ENCODE data around the gene JAG1. TPM values are rescaled to one million over a fixed set of nuclear protein-coding genes. Genes with fewer than 3 reads are reported as not detected.

The JAG1 gene
- total and polyA plus RNA-seq, 7 experiments from 2014 or later, result 0.07 to 7.0 (median 0.62) TPM; not detected in 2

DNA sequence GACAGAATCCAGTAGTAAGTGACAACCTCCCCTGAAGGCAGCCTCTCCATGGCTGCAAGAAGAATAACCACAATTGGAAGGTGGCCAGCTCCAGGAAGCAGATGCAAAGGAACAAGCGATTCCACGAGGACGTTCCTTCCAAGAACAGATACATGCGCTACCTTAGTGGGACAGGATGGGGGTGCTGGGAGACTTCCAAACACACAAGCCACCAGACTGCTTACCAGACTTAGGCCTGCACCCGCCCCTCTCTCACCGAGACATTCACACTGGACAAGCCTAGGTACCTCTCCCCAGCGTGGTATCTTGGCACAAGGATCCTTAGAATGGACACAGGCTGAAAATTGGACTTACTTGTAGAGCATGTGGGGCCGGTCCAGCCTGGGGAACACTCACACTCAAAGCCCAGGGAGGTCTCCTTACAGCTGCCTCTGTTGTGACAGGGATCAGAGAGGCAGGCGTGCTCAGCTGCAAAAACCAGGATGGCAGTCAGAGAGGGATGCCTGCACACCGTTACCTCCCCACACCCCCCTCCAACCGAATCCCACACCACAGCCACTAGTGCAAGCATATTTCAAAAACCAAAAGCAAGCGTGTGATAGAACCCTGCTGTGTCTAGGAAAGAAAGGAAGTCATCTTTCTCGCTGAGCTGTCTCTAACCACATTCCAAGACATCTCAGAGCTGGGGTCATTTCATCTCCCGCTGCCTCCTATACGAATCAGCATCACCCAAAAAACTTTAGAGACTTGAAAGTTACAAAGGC, 22.4 kb downstream of the JAG1 start:
- no peaks in the 10 kb centered on the region for H3K27me3 ChIP-seq (ENCODE audit: control insufficient read depth in 2 of 2, insufficient read depth in 2 of 2, low read length in 2 of 2)
- CTCF ChIA-PET, result no interaction called here
- Mint-ChIP-seq H3K4me1 (peaks cover 0 to 5% (median 0%) of the 10 kb centered on the region in 7 donors), H3K4me3 (no peak overlapping the region), H3K27ac (no peak overlapping the region), H3K36me3 (no peaks in the 10 kb centered on the region), H3K27me3 (peaks cover 5 to 51% (median 18%) of the 10 kb centered on the region in 5 donors), H3K9me3 (peaks cover 0 to 2% (median 0%) of the 10 kb centered on the region in 11 donors)
- no peak overlapping the region for H3K4me3 ChIP-seq (ENCODE audit: low read length)
- intact Hi-C loops (cut with micrococcal nuclease), result no loop called here
- ATAC-seq (no peak), DNase-seq (no peak)
- H3K9me3 ChIP-seq (ENCODE audit: control insufficient read depth in 2 of 3, low read length in 3 of 3), result no peaks in the 10 kb centered on the region
- no peaks in the 10 kb centered on the region for H3K4me1 ChIP-seq (ENCODE audit: control insufficient read depth in 2 of 2, insufficient read depth in 2 of 2, low read length in 2 of 2)
- no peak overlapping the region for H3K27ac ChIP-seq (ENCODE audit: low read depth, low read length)
- POLR2A ChIA-PET, result interaction anchor here (0.6 kb wide), 1 partner anchor 94 kb away, joined by 8 read pairs; no protein-coding TSS in a partner anchor
- H3K36me3 ChIP-seq (ENCODE audit: control insufficient read depth in 2 of 3, insufficient read depth in 3 of 3, low read length in 3 of 3), result no peaks in the 10 kb centered on the region

GRCh38 chr20:10649797-10650160, 24.0 kb downstream of the JAG1 start:
- CTCF ChIA-PET, result no interaction called here
- no peak overlapping the region for H3K27ac Mint-ChIP-seq
- no peak overlapping the region for H3K27ac ChIP-seq (ENCODE audit: low read depth, low read length)
- peaks cover 4 to 35% (median 7%) of the 10 kb centered on the region in 5 donors for H3K27me3 Mint-ChIP-seq
- H3K4me3 ChIP-seq (ENCODE audit: low read length), result no peak overlapping the region
- no peaks in the 10 kb centered on the region for H3K36me3 Mint-ChIP-seq
- H3K4me1 Mint-ChIP-seq, result peaks cover 0 to 7% (median 0%) of the 10 kb centered on the region in 7 donors
- intact Hi-C loops (cut with micrococcal nuclease), result no loop called here
- peaks cover 0 to 2% (median 0%) of the 10 kb centered on the region in 11 donors for H3K9me3 Mint-ChIP-seq
- no peaks in the 10 kb centered on the region for H3K4me1 ChIP-seq (ENCODE audit: control insufficient read depth in 2 of 2, insufficient read depth in 2 of 2, low read length in 2 of 2)
- no peaks in the 10 kb centered on the region for H3K9me3 ChIP-seq (ENCODE audit: control insufficient read depth in 2 of 3, low read length in 3 of 3)
- POLR2A ChIA-PET, result no interaction called here
- H3K4me3 Mint-ChIP-seq, result no peak overlapping the region
- no peaks in the 10 kb centered on the region for H3K27me3 ChIP-seq (ENCODE audit: control insufficient read depth in 2 of 2, insufficient read depth in 2 of 2, low read length in 2 of 2)
- ATAC-seq (no peak), DNase-seq (no peak)
- H3K36me3 ChIP-seq (ENCODE audit: control insufficient read depth in 2 of 3, insufficient read depth in 3 of 3, low read length in 3 of 3), result no peaks in the 10 kb centered on the region

DNA sequence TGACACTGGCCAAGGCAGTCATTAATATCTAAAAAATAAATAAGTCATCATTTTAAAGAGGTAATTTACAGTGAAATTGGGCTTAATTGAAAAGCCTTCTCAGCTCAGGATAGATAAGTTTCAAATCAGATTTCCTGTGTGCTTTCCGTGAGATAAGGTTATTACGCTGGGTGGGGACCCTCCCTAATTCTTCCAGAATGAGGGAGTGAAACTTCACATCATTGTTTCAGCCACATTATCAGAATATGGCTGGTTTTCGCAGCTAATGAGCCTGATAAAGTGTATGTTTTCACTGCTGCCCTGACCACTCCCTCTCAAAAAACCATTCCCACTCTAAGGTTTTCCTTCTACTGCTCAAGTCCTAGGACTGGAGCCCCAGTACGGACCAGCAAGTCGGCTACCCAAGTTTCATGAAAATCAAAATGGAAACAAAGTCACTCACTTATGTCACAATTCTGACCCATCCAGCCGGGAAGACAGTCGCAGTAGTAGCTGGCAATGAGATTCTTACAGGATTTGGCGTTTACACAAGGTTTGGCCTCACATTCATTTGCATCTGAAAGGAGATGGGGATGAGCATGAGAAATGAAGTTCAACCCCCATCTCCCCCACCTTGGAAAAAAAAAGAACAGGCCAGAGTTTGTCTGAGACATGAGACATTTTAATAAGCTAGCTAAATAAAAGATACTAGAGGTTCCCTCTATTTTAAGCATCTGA, 24.6 kb downstream of the JAG1 start:
- intact Hi-C loops (cut with micrococcal nuclease), result no loop called here
- CTCF ChIA-PET, result no interaction called here
- no peak overlapping the region for H3K27ac Mint-ChIP-seq
- Histone ChIP-seq H3K4me3 (ENCODE audit: low read length) (no peak overlapping the region), H3K4me1 (ENCODE audit: control insufficient read depth in 2 of 2, insufficient read depth in 2 of 2, low read length in 2 of 2) (no peaks in the 10 kb centered on the region), H3K9me3 (ENCODE audit: control insufficient read depth in 2 of 3, low read length in 3 of 3) (no peaks in the 10 kb centered on the region), H3K27me3 (ENCODE audit: control insufficient read depth in 2 of 2, insufficient read depth in 2 of 2, low read length in 2 of 2) (no peaks in the 10 kb centered on the region), H3K36me3 (ENCODE audit: control insufficient read depth in 2 of 3, insufficient read depth in 3 of 3, low read length in 3 of 3) (no peaks in the 10 kb centered on the region), H3K27ac (ENCODE audit: low read depth, low read length) (no peak overlapping the region)
- no peak overlapping the region for H3K4me3 Mint-ChIP-seq
- no peaks in the 10 kb centered on the region for H3K36me3 Mint-ChIP-seq
- POLR2A ChIA-PET, result no interaction called here
- DNase-seq (no peak), ATAC-seq (no peak)
- peaks cover 0 to 2% (median 0%) of the 10 kb centered on the region in 11 donors for H3K9me3 Mint-ChIP-seq
- peaks cover 0 to 30% (median 7%) of the 10 kb centered on the region in 5 donors for H3K27me3 Mint-ChIP-seq
- peaks cover 0 to 12% (median 0%) of the 10 kb centered on the region in 7 donors for H3K4me1 Mint-ChIP-seq

- Mint-ChIP-seq H3K9me3 (peaks cover 0 to 2% (median 0%) of the 10 kb centered on the region in 11 donors), H3K4me1 (peaks cover 0 to 13% (median 0%) of the 10 kb centered on the region in 7 donors), H3K27ac (no peak overlapping the region), H3K36me3 (no peaks in the 10 kb centered on the region), H3K4me3 (no peak overlapping the region), H3K27me3 (peaks cover 0 to 25% (median 7%) of the 10 kb centered on the region in 5 donors)
- ATAC-seq, result no peak
- POLR2A ChIA-PET, result no interaction called here
- Histone ChIP-seq H3K27me3 (ENCODE audit: control insufficient read depth in 2 of 2, insufficient read depth in 2 of 2, low read length in 2 of 2) (no peaks in the 10 kb centered on the region), H3K4me1 (ENCODE audit: control insufficient read depth in 2 of 2, insufficient read depth in 2 of 2, low read length in 2 of 2) (no peaks in the 10 kb centered on the region), H3K36me3 (ENCODE audit: control insufficient read depth in 2 of 3, insufficient read depth in 3 of 3, low read length in 3 of 3) (no peaks in the 10 kb centered on the region), H3K27ac (ENCODE audit: low read depth, low read length) (no peak overlapping the region), H3K4me3 (ENCODE audit: low read length) (no peak overlapping the region), H3K9me3 (ENCODE audit: control insufficient read depth in 2 of 3, low read length in 3 of 3) (no peaks in the 10 kb centered on the region)
- no peak for DNase-seq
- intact Hi-C loops (cut with micrococcal nuclease), result no loop called here
- CTCF ChIA-PET, result no interaction called here
Measured at GRCh38 chr20:10648651-10649050, 25.1 kb downstream of the JAG1 start.

GRCh38 chr20:10647909-10648308, 25.9 kb downstream of the JAG1 start:
- DNase-seq (no peak), ATAC-seq (no peak)
- Histone ChIP-seq H3K27ac (ENCODE audit: low read depth, low read length) (no peak overlapping the region), H3K4me1 (ENCODE audit: control insufficient read depth in 2 of 2, insufficient read depth in 2 of 2, low read length in 2 of 2) (no peaks in the 10 kb centered on the region), H3K9me3 (ENCODE audit: control insufficient read depth in 2 of 3, low read length in 3 of 3) (no peaks in the 10 kb centered on the region), H3K36me3 (ENCODE audit: control insufficient read depth in 2 of 3, insufficient read depth in 3 of 3, low read length in 3 of 3) (no peaks in the 10 kb centered on the region), H3K4me3 (ENCODE audit: low read length) (no peak overlapping the region), H3K27me3 (ENCODE audit: control insufficient read depth in 2 of 2, insufficient read depth in 2 of 2, low read length in 2 of 2) (no peaks in the 10 kb centered on the region)
- intact Hi-C loops (cut with micrococcal nuclease), result no loop called here
- Mint-ChIP-seq H3K9me3 (peaks cover 0 to 2% (median 0%) of the 10 kb centered on the region in 11 donors), H3K27ac (no peak overlapping the region), H3K4me1 (peaks cover 0 to 14% (median 0%) of the 10 kb centered on the region in 7 donors), H3K27me3 (peaks cover 0 to 22% (median 7%) of the 10 kb centered on the region in 5 donors), H3K4me3 (no peak overlapping the region), H3K36me3 (no peaks in the 10 kb centered on the region)
- ChIA-PET POLR2A (no interaction called here), CTCF (no interaction called here)

- no peaks in the 10 kb centered on the region for H3K36me3 Mint-ChIP-seq
- no peaks in the 10 kb centered on the region for H3K27me3 ChIP-seq (ENCODE audit: control insufficient read depth in 2 of 2, insufficient read depth in 2 of 2, low read length in 2 of 2)
- intact Hi-C loops (cut with micrococcal nuclease), result no loop called here
- no peaks in the 10 kb centered on the region for H3K36me3 ChIP-seq (ENCODE audit: control insufficient read depth in 2 of 3, insufficient read depth in 3 of 3, low read length in 3 of 3)
- H3K27ac ChIP-seq (ENCODE audit: low read depth, low read length), result no peak overlapping the region
- no peak overlapping the region for H3K4me3 ChIP-seq (ENCODE audit: low read length)
- H3K27ac Mint-ChIP-seq, result no peak overlapping the region
- ChIA-PET POLR2A (no interaction called here), CTCF (no interaction called here)
- H3K4me1 Mint-ChIP-seq, result peaks cover 0 to 14% (median 0%) of the 10 kb centered on the region in 7 donors
- H3K9me3 ChIP-seq (ENCODE audit: control insufficient read depth in 2 of 3, low read length in 3 of 3), result no peaks in the 10 kb centered on the region
- H3K4me1 ChIP-seq (ENCODE audit: control insufficient read depth in 2 of 2, insufficient read depth in 2 of 2, low read length in 2 of 2), result no peaks in the 10 kb centered on the region
- peaks cover 0 to 20% (median 7%) of the 10 kb centered on the region in 5 donors for H3K27me3 Mint-ChIP-seq
- ATAC-seq (no peak), DNase-seq (no peak)
- H3K4me3 Mint-ChIP-seq, result no peak overlapping the region
- no peaks in the 10 kb centered on the region for H3K9me3 Mint-ChIP-seq
Measured at GRCh38 chr20:10647471-10647870, 26.3 kb downstream of the JAG1 start.

Measured in naive thymus-derived CD4-positive, alpha-beta T cell (primary cell).